Mesothelial cell of epicardium (in vitro differentiated cells): ENCODE results near the gene PLEKHA7. TPM values are rescaled to one million over a fixed set of nuclear protein-coding genes. Genes with fewer than 3 reads are reported as not detected.
A peak's percentile ranks its signal among the peaks of the same experiment; 100 is the strongest.

Source experiments
- DNase-seq, 2 experiments: peaks; one replicate each; pipeline ENCODE4 v3.0.0; 2021; ENCODE audit warnings: low spot score in 2 of 2; ENCODE audit not compliant: unreplicated experiment in 2 of 2
- H3K27ac Mint-ChIP-seq: 2 replicates; pipeline ENCODE4 v1.8.0; 2021; ENCODE audit warnings: mixed read lengths
- H3K27me3 Mint-ChIP-seq: 2 replicates; pipeline ENCODE4 v1.8.0; 2021; ENCODE audit warnings: low read depth, mixed read lengths
- H3K36me3 Mint-ChIP-seq: 2 replicates; pipeline ENCODE4 v1.8.0; 2021; ENCODE audit warnings: mixed read lengths
- H3K4me1 Mint-ChIP-seq: 2 replicates; pipeline ENCODE4 v1.8.0; 2021; ENCODE audit warnings: mixed read lengths
- H3K4me3 Mint-ChIP-seq: 2 replicates; pipeline ENCODE4 v1.8.0; 2021; ENCODE audit warnings: mild to moderate bottlenecking, moderate library complexity, mixed read lengths
- H3K9me3 Mint-ChIP-seq: 2 replicates; pipeline ENCODE4 v1.8.0; 2021; ENCODE audit warnings: mixed read lengths
- total RNA-seq: library from RNA; stranded (reverse); gene quantifications from 3 replicates; pipeline ENCODE4 v1.2.1, GENCODE V29; 2021
- TF ChIP-seq, protein P1 (sequence below): fragments of 200-600 bp; sonication (generic); IDR thresholded peaks from one replicate; pipeline ENCODE4 v1.5.0; 2021; ENCODE audit warnings: antibody characterized with exemption; ENCODE audit not compliant: unreplicated experiment

Gene PLEKHA7
- total RNA-seq, 1 donor from 2014 or later = 30.5 TPM

DNA sequence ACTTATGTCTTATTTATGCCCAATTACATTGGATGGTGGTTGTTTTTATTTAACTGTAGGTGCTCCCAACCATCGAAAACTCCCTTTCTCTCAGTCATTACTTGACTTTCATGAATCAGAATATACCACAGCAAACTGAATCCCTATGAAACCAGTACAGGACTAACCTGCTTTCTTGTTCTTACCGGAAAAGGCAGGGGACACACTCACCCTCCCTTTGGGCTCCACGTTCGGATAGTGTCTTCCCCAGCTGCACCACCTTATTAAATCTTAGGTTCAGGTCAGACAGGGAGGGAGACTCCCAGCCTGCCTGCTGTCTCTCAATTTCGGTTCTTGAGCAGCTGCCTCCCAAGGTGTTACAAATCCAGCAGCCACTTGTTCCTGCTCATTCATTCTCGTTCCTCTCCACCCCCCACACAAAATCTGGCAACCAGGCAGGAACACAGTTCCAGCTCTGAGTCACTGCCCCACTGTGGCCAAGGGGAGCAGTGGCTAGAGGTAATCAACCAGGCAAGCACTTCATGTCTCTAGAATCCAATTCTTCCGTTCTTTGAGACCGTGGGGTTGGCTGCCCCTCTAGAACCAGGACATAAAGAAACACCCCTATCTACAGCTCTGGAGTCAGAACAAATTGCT, 133.0 kb downstream of the PLEKHA7 start:
- Mint-ChIP-seq H3K27me3 (no peaks in the 10 kb centered on the region), H3K9me3 (no peaks in the 10 kb centered on the region), H3K4me1 (peaks cover 45% of the 10 kb centered on the region), H3K36me3 (no peaks in the 10 kb centered on the region), H3K27ac (peak overlapping the region; percentile 10), H3K4me3 (no peak overlapping the region)
- DNase-seq = no peak
- TF ChIP-seq, protein P1, sequence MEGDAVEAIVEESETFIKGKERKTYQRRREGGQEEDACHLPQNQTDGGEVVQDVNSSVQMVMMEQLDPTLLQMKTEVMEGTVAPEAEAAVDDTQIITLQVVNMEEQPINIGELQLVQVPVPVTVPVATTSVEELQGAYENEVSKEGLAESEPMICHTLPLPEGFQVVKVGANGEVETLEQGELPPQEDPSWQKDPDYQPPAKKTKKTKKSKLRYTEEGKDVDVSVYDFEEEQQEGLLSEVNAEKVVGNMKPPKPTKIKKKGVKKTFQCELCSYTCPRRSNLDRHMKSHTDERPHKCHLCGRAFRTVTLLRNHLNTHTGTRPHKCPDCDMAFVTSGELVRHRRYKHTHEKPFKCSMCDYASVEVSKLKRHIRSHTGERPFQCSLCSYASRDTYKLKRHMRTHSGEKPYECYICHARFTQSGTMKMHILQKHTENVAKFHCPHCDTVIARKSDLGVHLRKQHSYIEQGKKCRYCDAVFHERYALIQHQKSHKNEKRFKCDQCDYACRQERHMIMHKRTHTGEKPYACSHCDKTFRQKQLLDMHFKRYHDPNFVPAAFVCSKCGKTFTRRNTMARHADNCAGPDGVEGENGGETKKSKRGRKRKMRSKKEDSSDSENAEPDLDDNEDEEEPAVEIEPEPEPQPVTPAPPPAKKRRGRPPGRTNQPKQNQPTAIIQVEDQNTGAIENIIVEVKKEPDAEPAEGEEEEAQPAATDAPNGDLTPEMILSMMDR = no peak

DNA sequence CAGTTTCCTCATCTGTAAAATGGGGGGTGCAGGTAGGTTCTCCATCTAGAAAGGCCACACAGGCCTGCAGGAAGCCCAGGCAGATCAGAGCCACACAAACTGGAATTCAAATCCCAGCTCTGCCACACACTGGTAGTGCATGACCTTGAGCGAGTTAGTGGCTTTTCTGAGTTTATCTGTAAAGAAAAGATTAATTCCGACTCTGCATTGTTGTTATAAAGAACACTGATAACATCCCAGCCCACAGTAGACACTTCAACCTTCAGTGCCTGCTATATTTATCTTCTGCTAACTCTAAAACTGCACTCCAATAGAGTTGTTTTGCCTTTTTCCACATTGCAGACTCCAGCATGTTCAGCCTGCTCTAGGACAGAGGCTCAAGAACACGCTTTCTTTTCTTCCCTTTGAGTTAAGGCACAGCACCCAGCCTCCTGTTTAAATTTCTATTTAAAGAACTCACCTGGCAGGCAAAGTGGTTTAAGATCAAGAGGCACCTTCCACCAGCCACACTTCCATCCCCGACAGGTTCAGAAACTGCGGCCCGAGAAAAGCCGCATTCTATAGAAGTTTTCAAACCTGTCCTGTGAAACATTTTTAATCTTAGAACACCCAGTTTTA, 133.9 kb downstream of the PLEKHA7 start:
- Mint-ChIP-seq H3K9me3 (no peaks in the 10 kb centered on the region), H3K36me3 (no peaks in the 10 kb centered on the region), H3K27me3 (no peaks in the 10 kb centered on the region), H3K4me1 (peaks cover 51% of the 10 kb centered on the region), H3K27ac (no peak overlapping the region), H3K4me3 (no peak overlapping the region)
- no peak for DNase-seq
- TF ChIP-seq, protein P1 = no peak

DNA sequence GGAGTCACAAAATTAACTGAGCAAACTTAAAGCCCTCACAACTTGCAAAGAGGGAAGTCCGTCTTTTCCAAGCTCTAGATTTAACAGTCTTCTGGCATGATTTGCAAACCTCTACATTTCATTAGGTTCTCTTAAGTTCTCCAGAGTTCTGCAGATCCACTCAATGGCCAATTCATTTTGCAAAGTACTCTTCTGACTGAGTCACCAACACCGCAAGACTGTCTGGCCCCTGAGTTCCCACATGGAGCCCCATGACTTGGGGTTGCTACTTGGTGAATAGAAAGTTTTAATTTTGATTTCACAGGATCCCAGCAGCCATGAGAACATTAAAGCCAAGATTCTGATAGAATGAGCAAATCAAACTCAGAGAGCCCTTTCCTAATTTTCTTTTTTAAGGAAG, 134.5 kb downstream of the PLEKHA7 start:
- H3K27ac Mint-ChIP-seq = no peak overlapping the region
- H3K9me3 Mint-ChIP-seq = no peaks in the 10 kb centered on the region
- H3K36me3 Mint-ChIP-seq = no peaks in the 10 kb centered on the region

DNA sequence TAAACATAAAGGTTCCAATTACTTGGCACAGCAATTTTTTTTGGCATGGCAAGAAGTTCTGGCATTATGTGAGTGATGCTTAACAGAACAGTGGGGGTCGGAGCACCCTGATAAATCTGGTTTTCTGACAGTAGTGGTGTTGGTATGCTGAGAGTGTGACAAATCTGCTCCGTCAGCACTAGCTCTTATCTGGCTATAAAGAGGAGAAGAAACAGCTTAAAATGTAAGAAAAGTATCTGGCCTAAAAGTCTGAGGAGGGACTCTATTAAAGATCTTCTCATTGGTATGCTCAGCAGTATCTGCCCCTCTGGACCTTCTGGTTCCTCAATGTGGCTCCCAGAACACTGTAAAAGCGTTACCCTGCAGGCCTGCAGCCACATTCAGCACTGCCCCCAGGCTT, 137.4 kb downstream of the PLEKHA7 start:
- no peak overlapping the region for H3K4me3 Mint-ChIP-seq
- H3K27me3 Mint-ChIP-seq = no peaks in the 10 kb centered on the region
- DNase-seq = no peak
- TF ChIP-seq, protein P1 = no peak
- peaks cover 55% of the 10 kb centered on the region for H3K4me1 Mint-ChIP-seq
- H3K9me3 Mint-ChIP-seq = no peaks in the 10 kb centered on the region
- no peaks in the 10 kb centered on the region for H3K36me3 Mint-ChIP-seq
- peak overlapping the region; percentile 45 for H3K27ac Mint-ChIP-seq

More for the DNA sequence above, 134.5 kb downstream of the PLEKHA7 start:
- no peak for DNase-seq
- no peaks in the 10 kb centered on the region for H3K27me3 Mint-ChIP-seq
- TF ChIP-seq, protein P1 = no peak
- H3K4me1 Mint-ChIP-seq = peaks cover 55% of the 10 kb centered on the region
- H3K4me3 Mint-ChIP-seq = no peak overlapping the region

DNA sequence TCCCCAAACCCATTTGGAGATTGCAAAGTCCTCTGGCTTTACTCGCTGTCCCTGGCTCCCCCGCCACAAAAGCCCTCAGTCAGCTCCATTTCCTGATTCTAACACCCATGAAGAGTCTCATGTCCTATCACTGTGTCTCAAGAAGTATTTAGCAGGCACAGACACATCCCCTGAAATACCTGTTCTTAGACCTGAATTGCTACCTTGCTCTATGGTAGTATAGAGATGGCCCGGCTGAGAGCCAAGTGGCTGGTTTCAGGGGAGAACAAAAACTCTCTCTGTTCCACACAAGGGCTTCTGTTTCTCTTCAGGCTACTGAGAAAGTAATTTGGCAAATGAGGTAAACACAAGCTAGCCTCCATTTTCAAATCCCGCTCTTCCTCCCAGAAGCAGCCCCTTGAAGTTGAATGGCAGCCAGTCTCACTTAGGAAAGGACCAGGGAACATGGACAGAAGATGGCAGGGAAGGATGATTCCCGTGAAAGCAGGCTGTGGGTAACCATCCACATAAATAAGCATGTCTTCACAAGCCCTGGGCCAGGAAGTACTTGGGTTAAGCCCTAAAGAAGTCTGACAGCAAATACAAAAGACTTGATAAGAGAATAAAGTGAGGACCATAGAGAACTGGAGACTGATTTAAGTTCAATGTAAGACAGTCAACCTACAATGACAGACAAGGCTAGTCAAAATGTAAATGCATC, 138.0 kb downstream of the PLEKHA7 start:
- TF ChIP-seq, protein P1 = no peak
- no peaks in the 10 kb centered on the region for H3K36me3 Mint-ChIP-seq
- DNase-seq = no peak
- peaks cover 53% of the 10 kb centered on the region for H3K4me1 Mint-ChIP-seq
- H3K27ac Mint-ChIP-seq = peak overlapping the region; percentile 96
- H3K9me3 Mint-ChIP-seq = no peaks in the 10 kb centered on the region
- H3K4me3 Mint-ChIP-seq = no peak overlapping the region
- H3K27me3 Mint-ChIP-seq = no peaks in the 10 kb centered on the region
